Putamen (tissue), 1 donor: ENCODE measurements around the gene PGAP2.
A peak's percentile ranks its signal among the peaks of the same experiment; 100 is the strongest.
"Not testable (repeated sequence)": the region's sequence is repeated elsewhere in the genome, so short reads cannot be mapped to it uniquely, and the experiment has no call there.

Source experiments
- DNase-seq: peaks from one replicate; pipeline ENCODE4 v3.0.0-alpha.2; 2016; ENCODE audit warnings: low spot score

The PGAP2 gene

GRCh38 chr11:3803726-3804495, 4.4 kb upstream of the PGAP2 start:
- no peak for DNase-seq

DNA sequence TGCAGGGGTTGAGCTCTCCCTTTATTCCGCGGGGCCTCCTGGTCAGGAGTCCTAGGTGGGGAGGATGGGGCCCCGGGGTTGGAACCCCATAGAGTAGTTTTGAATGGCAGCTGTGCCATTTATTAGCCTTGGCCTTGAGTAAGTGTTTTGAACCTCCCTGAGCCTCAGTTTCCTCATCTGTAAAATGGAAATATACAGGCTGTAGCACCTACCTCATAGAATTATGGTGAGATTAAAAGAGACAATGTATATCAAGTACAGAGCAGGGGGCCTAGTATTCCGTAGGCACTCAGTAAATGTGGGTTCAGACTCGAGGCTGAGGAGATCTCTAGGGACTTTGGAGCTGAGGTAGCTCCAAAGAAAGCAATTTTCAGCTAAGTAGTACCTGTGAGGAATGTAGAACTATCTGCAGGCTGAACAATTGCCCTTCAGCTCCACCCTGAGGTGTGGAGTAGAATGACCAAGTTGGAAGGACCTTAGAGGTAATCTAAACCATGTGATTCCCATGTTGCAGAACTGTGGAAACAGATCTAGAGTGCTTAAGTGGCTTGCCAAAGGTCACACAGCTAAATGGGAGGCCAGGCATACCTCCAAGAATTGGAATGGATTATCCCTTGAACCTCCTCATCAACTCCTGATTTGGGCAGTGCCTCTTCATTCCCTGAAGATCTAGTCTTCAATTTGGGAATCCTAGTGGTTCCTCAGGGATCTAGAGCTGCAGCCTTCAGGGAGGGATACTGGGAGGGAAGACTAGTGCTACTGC, 682 bp downstream of the PGAP2 start:
- DNase-seq, result no peak

GRCh38 chr11:3809624-3809928, 1.2 kb downstream of the PGAP2 start:
- DNase-seq, result no peak

- no peak for DNase-seq
These were observed 2.1 kb downstream of the PGAP2 start for GRCh38 chr11:3810446-3810845.

GRCh38 chr11:3810951-3811350, 2.6 kb downstream of the PGAP2 start:
- DNase-seq, result no peak

DNA sequence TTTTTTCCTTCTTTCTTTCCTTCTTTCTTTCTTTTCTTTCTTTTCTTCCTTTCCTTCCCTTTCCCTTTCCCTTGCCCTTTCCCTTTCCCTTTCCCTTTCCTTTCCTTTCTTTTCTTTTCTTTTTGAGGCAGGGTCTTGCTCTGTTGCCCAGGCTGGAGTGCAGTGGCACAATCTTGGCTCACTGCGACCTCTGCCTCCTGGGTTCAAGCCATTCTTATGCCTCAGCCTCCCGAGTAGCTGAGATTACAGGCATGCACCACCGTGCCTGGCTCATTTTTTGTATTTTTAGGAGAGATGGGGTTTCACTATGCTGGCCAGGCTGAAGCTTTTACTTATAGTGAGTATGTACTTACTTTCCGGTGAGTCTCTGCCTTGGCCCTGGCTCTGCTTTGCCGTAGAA, 6.5 kb downstream of the PGAP2 start:
- not testable (repeated sequence) for DNase-seq

DNA sequence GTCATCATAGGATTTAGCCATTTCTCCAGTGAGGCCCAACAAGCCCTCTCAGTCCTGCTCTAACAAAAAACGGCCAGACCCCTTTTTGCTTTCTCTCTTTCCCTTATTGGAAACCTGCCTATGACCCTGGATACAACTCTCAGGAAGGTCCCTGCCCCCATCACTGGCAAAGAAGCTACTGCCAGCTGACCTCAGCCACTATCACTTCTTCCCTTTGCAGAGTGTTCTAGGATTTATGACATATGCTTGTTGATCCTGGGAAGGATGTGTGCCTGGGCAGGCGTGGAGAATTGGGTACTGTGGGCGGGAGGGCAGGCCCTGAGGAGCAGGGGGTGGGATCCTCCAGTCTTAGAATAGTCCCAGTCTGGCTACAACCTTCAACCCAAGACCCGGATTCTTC, 7.5 kb downstream of the PGAP2 start:
- DNase-seq, result no peak

GRCh38 chr11:3816673-3817072, 8.3 kb downstream of the PGAP2 start:
- DNase-seq, result no peak

GRCh38 chr11:3817181-3817800, 8.9 kb downstream of the PGAP2 start:
- no peak for DNase-seq

DNA sequence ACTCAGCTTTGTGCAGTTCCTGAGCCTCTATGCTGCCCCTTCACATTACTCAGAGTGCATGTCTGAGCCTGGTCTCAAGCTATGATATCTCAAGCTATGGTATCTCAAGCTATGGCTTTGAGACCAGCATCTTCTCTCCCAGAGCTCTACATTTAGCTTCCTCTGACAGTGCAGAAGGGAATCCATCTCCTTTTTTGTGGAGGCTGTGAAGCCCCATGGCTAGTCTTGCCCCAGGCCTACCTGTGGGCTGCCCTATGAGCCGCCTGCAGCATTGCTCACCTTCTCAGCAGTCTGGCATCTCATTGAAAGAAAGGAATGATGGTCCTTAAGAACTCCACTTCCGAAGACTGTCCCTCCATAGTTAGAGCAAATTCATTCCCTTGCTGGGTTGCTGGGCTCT, 12.6 kb downstream of the PGAP2 start:
- no peak for DNase-seq

DNA sequence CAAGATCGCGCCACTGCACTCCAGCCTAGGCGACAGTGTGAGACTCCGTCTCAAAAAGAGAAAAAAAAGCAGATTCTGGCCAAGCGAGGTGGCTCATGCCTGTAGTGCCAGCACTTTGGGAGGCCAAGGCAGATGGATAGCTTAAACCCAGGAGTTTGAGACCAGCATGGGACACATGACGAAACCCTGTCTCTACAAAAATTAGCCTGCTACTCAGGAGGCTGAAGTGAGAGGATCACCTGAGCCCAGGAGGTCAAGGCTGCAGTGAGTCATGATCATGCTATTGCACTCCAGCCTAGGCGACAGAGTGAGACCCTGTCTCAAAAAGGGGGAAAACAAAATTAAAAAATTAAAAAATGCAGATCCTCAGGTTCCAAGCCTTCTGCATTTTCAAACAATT, 14.0 kb downstream of the PGAP2 start:
- no peak for DNase-seq

GRCh38 chr11:3823303-3823702, 14.9 kb downstream of the PGAP2 start:
- no peak for DNase-seq

GRCh38 chr11:3823762-3824506, 15.6 kb downstream of the PGAP2 start:
- DNase-seq, result no peak

- peak; percentile 73 for DNase-seq
These were observed 16.5 kb downstream of the PGAP2 start for GRCh38 chr11:3824714-3825472.

DNA sequence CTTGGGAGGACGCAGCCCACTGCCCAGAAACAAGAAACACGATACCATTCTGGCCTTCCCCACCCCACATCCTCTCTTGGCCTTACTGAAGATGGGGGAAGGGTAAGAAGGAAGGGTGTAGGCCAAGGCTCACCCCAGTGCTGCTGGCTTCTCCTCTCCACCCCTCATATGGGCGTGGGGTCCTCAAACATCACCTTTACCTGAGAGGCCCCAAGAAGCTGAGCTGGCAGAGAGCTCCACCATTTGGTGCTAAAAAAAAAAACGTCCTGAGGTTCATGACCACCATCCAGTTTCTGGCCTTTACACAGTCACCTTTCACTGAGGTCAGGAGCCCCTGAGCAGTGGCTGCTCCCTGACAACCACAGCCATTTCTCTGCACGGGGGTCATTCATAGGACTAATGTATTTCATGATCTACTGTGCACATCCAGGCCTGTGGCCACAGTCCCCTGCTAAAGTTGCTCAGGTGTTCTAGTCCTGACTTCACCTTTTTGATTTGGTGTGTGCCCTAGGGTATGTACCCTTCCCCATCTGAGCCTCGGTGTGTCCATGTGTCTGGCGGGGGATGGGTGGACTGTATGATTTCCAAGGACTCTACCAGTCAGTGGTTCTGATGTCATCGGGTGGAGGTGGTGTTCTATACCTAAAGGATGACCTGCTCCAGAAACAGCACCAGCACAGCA, 17.3 kb downstream of the PGAP2 start:
- no peak for DNase-seq

- peak; percentile 97 for DNase-seq
These were observed 18.4 kb downstream of the PGAP2 start for GRCh38 chr11:3826721-3827120.

- DNase-seq, result no peak
These were observed 19.2 kb downstream of the PGAP2 start for GRCh38 chr11:3827434-3828186.

GRCh38 chr11:3830088-3830487, 21.7 kb downstream of the PGAP2 start:
- no peak for DNase-seq

GRCh38 chr11:3830730-3831129, 22.4 kb downstream of the PGAP2 start:
- DNase-seq, result no peak
